SK-N-SH (cell line): Measurements from ENCODE around the gene EXOSC2. TPM values are rescaled to one million over a fixed set of nuclear protein-coding genes. Genes with fewer than 3 reads are reported as not detected.

ENCODE experiments used
- CTCF ChIA-PET: fragments of 300-600, 350-600 bp; formaldehyde crosslinking; extraction: SDS; loops from one replicate; lab custom pipeline; 2021; lab: Yijun Ruan, JAX
- POLR2A ChIA-PET: fragments of 350-600 bp; sonication (Branson Sonifier 250); formaldehyde crosslinking; extraction: SDS; loops from one replicate; lab custom pipeline; 2020; ENCODE audit warnings: antibody characterized with exemption, inconsistent platforms; lab: Yijun Ruan, JAX
- DNase-seq: peaks from one replicate; pipeline ENCODE4 v3.0.0; 2012
- H2AFZ ChIP-seq: fragments of 200-600 bp; sonication (generic); 2 replicates; pipeline ENCODE4 v1.8.1; 2016; ENCODE audit warnings: antibody characterized with exemption, mild to moderate bottlenecking, low read depth
- H3F3A ChIP-seq: fragments of 200-600 bp; sonication (generic); replicated peaks from 2 replicates; pipeline ENCODE3; 2016; ENCODE audit warnings: antibody characterized with exemption, mild to moderate bottlenecking; ENCODE audit not compliant: insufficient read depth
- H3K27ac ChIP-seq, 2 experiments: fragments of 200-500 bp in 1 of 2; fragments of 200-600 bp in 1 of 2; sonication (Bioruptor generic) in 1 of 2; sonication (generic), shearing (Covaris generic) in 1 of 2; 2 replicates each; pipeline versions ENCODE4 v1.5.1 to v1.6.1; 2014 to 2016; ENCODE audit warnings: low read depth in 2 of 2, inconsistent platforms in 1 of 2, low read length in 1 of 2, mild to moderate bottlenecking in 1 of 2, mixed read lengths in 1 of 2
- H3K27me3 ChIP-seq: fragments of 200-600 bp; sonication (generic), shearing (Covaris generic); 2 replicates; pipeline ENCODE4 v1.6.1; 2016; ENCODE audit warnings: mixed run types; ENCODE audit not compliant: insufficient read depth
- H3K36me3 ChIP-seq, 2 experiments: fragments of 200-500 bp in 1 of 2; fragments of 200-600 bp in 1 of 2; sonication (Bioruptor generic) in 1 of 2; sonication (generic) in 1 of 2; replicated peaks in 1 of 2; 2 replicates each; pipeline versions ENCODE3 to v1.5.1; 2014 to 2016; ENCODE audit warnings: low read length in 1 of 2, mild to moderate bottlenecking in 1 of 2; ENCODE audit not compliant: insufficient read depth in 2 of 2, control insufficient read depth in 1 of 2
- H3K4me1 ChIP-seq, 2 experiments: fragments of 200-500 bp in 1 of 2; fragments of 200-600 bp in 1 of 2; sonication (Bioruptor generic) in 1 of 2; sonication (generic), shearing (Covaris generic) in 1 of 2; 2 replicates each; pipeline versions ENCODE4 v1.5.1 to v1.6.1; 2014 to 2016; ENCODE audit warnings: low read depth in 1 of 2, low read length in 1 of 2, mixed run types in 1 of 2; ENCODE audit not compliant: insufficient read depth in 2 of 2, control insufficient read depth in 1 of 2
- H3K4me2 ChIP-seq: fragments of 200-600 bp; sonication (generic), shearing (Covaris generic); 2 replicates; pipeline ENCODE4 v1.6.1; 2017; ENCODE audit warnings: mixed run types
- H3K4me3 ChIP-seq, 2 experiments: fragments of 200-500 bp in 1 of 2; fragments of 200-600 bp in 1 of 2; sonication (Bioruptor generic) in 1 of 2; sonication (generic), shearing (Covaris generic) in 1 of 2; 2 replicates each; pipeline versions ENCODE4 v1.5.1 to v1.8.1; 2014 to 2016; ENCODE audit warnings: low read depth in 2 of 2, inconsistent platforms in 1 of 2, low read length in 1 of 2, mild to moderate bottlenecking in 1 of 2, mixed read lengths in 1 of 2, moderate library complexity in 1 of 2
- H3K79me2 ChIP-seq: fragments of 200-600 bp; sonication (generic); 2 replicates; pipeline ENCODE4 v1.8.1; 2017; ENCODE audit warnings: mild to moderate bottlenecking; ENCODE audit not compliant: insufficient read depth
- H3K9ac ChIP-seq: fragments of 200-600 bp; sonication (generic); 2 replicates; pipeline ENCODE4 v1.6.1; 2017; ENCODE audit warnings: mixed run types
- H3K9me2 ChIP-seq: fragments of 200-600 bp; sonication (generic); 2 replicates; pipeline ENCODE4 v1.6.1; 2017; ENCODE audit warnings: mixed run types
- H3K9me3 ChIP-seq: fragments of 200-600 bp; sonication (generic); 2 replicates; pipeline ENCODE4 v1.6.1; 2017; ENCODE audit warnings: mixed run types, mild to moderate bottlenecking, moderate library complexity
- H4K20me1 ChIP-seq: fragments of 200-600 bp; sonication (generic); 2 replicates; pipeline ENCODE4 v1.6.1; 2017; ENCODE audit warnings: mild to moderate bottlenecking, mixed run types; ENCODE audit not compliant: insufficient read depth
- CHD2 ChIP-seq: fragments of 150-350 bp; IDR thresholded peaks from 2 replicates; pipeline ENCODE4 v1.6.1; 2018; ENCODE audit warnings: low read length; ENCODE audit not compliant: partially characterized antibody
- ELF1 ChIP-seq: IDR thresholded peaks from 2 replicates; pipeline ENCODE4 v1.4.0; 2012
- EP300 ChIP-seq, 2 experiments: IDR thresholded peaks; 2 replicates each; pipeline versions ENCODE4 v1.4.0 to v1.6.1; 2012; ENCODE audit warnings: borderline replicate concordance in 1 of 2, low read depth in 1 of 2, low read length in 1 of 2
- EZH2phosphoT487 ChIP-seq: fragments of 200-600 bp; sonication (generic); IDR thresholded peaks from 2 replicates; pipeline ENCODE4 v1.6.1; 2017; ENCODE audit warnings: low read depth, mixed run types, mild to moderate bottlenecking, antibody characterized with exemption, moderate library complexity, borderline replicate concordance
- FOXJ3 ChIP-seq: sonication (generic); formaldehyde crosslinking; IDR thresholded peaks from 2 replicates; pipeline ENCODE4 v1.5.1; 2020; ENCODE audit warnings: mild to moderate bottlenecking, missing genetic modification reagents
- FOXM1 ChIP-seq: IDR thresholded peaks from 2 replicates; pipeline ENCODE4 v1.4.0; 2012; ENCODE audit warnings: low read depth, mild to moderate bottlenecking
- MEF2A ChIP-seq: IDR thresholded peaks from 2 replicates; pipeline ENCODE4 v1.4.0; 2012; ENCODE audit warnings: low read depth, borderline replicate concordance
- RFX5 ChIP-seq: IDR thresholded peaks from 2 replicates; pipeline ENCODE4 v1.6.1; 2012; ENCODE audit warnings: mild to moderate bottlenecking, improper control_type of control experiment, low read length
- TCF12 ChIP-seq: IDR thresholded peaks from 2 replicates; pipeline ENCODE4 v1.4.0; 2012
- WGBS: methylation state at CpG from one replicate; pipeline ENCODE4 v1.1.6; 2017; ENCODE audit warnings: low lambda C conversion rate; 5-methylcytosine and 5-hydroxymethylcytosine counted together
- polyA plus RNA-seq, 3 experiments: library from polyadenylated mRNA; depleted of rRNA; stranded (reverse); fragments of >200 nt; gene quantifications; 2 replicates each; pipeline ENCODE4 v1.2.3, GENCODE V29; 2012
- small RNA-seq, 7 experiments: library from RNA; depleted of rRNA; stranded (forward); fragments of <200 nt; gene quantifications; one replicate each; pipeline ENCODE3, GENCODE V24; 2012
- TF ChIP-seq, protein P1 (sequence below): fragments of 150-350 bp; IDR thresholded peaks from 2 replicates; pipeline ENCODE4 v1.6.1; 2016; ENCODE audit warnings: mild to moderate bottlenecking, low read depth, low read length
- TF ChIP-seq, protein P2 (sequence below): fragments of 200-600 bp; sonication (generic); IDR thresholded peaks from 2 replicates; pipeline ENCODE4 v1.6.1; 2017; ENCODE audit warnings: antibody characterized with exemption, mild to moderate bottlenecking, moderate library complexity

The EXOSC2 gene
- polyA plus RNA-seq, 1 of the 3 experiments (the other 2 are of a cell fraction), result 28.7 TPM

DNA sequence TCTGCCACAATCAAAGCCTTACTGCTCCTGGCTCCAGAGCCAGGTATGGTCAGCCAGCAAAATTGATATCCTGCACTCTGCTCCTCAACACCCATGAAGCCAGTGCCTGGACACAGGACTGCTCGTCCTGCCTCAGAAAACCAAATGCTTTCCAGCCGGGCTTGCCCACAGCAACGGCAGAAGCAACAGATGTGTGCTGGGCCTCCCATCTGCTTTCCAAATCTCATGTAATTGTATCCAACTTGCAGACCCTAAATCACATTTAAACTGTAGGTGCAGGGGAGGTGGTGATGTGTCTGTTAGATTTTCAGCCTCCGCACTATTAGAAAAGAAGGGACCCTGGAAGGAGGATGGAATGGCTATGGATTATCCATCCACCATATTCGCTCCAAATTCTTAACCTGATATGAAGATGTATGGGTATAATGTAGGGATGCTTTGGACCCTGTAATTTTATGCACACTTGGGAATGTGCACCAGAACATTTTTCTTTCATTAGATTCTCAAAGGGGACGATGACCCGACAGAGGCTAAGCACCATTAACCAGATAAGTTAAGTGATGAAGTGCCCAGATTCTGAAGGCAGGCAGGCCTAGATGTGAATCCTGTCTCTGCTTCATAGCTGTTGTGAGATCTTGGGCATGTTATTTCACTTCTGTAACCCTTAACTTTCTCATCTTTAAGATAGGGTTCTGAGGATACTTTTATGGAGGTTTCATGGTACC is 58.2 kb downstream of the EXOSC2 start:
- no peak overlapping the region for H3K9ac ChIP-seq
- POLR2A ChIA-PET, result no interaction called here

More for the DNA sequence above, 58.2 kb downstream of the EXOSC2 start:
- Histone ChIP-seq H3K4me2 (no peak overlapping the region), H2AFZ (no peak overlapping the region), H3F3A (peaks cover 4% of the 10 kb centered on the region), H3K79me2 (peaks cover 44% of the 10 kb centered on the region), H3K9me3 (no peaks in the 10 kb centered on the region)
- CTCF ChIA-PET, result interaction anchor here (1.0 to 1.6 kb wide), 4 partner anchors 17 to 116 kb away, joined by 4 to 9 read pairs (median 4); no protein-coding TSS in a partner anchor
- WGBS, result 80% methylated on average over 7 of the region's 7 CpGs
- TF ChIP-seq CHD2, result no peak
- no peak for TF ChIP-seq RFX5
- TF ChIP-seq EZH2phosphoT487, result no peak
- no peak for TF ChIP-seq FOXJ3 (CRISPR knock-in tag)
- TF ChIP-seq, protein P1, sequence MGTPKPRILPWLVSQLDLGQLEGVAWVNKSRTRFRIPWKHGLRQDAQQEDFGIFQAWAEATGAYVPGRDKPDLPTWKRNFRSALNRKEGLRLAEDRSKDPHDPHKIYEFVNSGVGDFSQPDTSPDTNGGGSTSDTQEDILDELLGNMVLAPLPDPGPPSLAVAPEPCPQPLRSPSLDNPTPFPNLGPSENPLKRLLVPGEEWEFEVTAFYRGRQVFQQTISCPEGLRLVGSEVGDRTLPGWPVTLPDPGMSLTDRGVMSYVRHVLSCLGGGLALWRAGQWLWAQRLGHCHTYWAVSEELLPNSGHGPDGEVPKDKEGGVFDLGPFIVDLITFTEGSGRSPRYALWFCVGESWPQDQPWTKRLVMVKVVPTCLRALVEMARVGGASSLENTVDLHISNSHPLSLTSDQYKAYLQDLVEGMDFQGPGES, result no peak
- no peak for TF ChIP-seq EP300 (IDR thresholded peaks at IDR 0.05; ENCODE audit: borderline replicate concordance in 1 of 2, low read depth in 1 of 2, low read length in 1 of 2)
- no peak for TF ChIP-seq TCF12
- no peak for TF ChIP-seq MEF2A
- TF ChIP-seq FOXM1, result no peak
- no peak for TF ChIP-seq ELF1
- TF ChIP-seq, protein P2, sequence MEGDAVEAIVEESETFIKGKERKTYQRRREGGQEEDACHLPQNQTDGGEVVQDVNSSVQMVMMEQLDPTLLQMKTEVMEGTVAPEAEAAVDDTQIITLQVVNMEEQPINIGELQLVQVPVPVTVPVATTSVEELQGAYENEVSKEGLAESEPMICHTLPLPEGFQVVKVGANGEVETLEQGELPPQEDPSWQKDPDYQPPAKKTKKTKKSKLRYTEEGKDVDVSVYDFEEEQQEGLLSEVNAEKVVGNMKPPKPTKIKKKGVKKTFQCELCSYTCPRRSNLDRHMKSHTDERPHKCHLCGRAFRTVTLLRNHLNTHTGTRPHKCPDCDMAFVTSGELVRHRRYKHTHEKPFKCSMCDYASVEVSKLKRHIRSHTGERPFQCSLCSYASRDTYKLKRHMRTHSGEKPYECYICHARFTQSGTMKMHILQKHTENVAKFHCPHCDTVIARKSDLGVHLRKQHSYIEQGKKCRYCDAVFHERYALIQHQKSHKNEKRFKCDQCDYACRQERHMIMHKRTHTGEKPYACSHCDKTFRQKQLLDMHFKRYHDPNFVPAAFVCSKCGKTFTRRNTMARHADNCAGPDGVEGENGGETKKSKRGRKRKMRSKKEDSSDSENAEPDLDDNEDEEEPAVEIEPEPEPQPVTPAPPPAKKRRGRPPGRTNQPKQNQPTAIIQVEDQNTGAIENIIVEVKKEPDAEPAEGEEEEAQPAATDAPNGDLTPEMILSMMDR, result no peak
- TF ChIP-seq, all 33 proteins: peak for 0
- no peak for DNase-seq
- Histone ChIP-seq H3K27me3 (no peaks in the 10 kb centered on the region), H3K9me2 (no peaks in the 10 kb centered on the region), H3K36me3 (no peaks in the 10 kb centered on the region), H4K20me1 (no peaks in the 10 kb centered on the region; the same call in 1 of the 2 replicates), H3K4me3 (no peak overlapping the region), H3K27ac (no peak overlapping the region), H3K4me1 (peaks cover 6 to 11% of the 10 kb centered on the region in 2 experiments; a peak in 2 of 4 replicates)

Small RNAs within 50 kb of the gene (small RNA-seq; reads per million reads assigned to genes)
- gene AL359092.1, result 0 reads per million in 7 experiments

Other genes with a start within 250 kb of the EXOSC2 start
- 0.49 and 0.59 TPM in 2 replicates for gene ASS1, start 248.8 kb upstream of the EXOSC2 start, polyA plus RNA-seq (2012; rRNA removed)
- 55.1 and 58.3 TPM in 2 replicates for gene FUBP3, start 114.2 kb upstream of the EXOSC2 start, polyA plus RNA-seq (2012; rRNA removed)
- 0.02 and 0.08 TPM in 2 replicates for gene PRDM12, start 29.2 kb upstream of the EXOSC2 start, polyA plus RNA-seq (2012; rRNA removed)
- 23.5 and 24.6 TPM in 2 replicates for gene ABL1, start 141.5 kb downstream of the EXOSC2 start, polyA plus RNA-seq (2012; rRNA removed)
- gene QRFP, start 203.0 kb downstream of the EXOSC2 start, polyA plus RNA-seq (2012; rRNA removed), result not detected in 2 replicates
- gene FIBCD1, start 245.5 kb downstream of the EXOSC2 start, polyA plus RNA-seq (2012; rRNA removed), result 0.86 and 1.3 TPM in 2 replicates